ENCODE measurements around the gene PANK3.
"Not testable (repeated sequence)": the region's sequence is repeated elsewhere in the genome, so short reads cannot be mapped to it uniquely, and the experiment has no call there.

PANK3 gene

DNA sequence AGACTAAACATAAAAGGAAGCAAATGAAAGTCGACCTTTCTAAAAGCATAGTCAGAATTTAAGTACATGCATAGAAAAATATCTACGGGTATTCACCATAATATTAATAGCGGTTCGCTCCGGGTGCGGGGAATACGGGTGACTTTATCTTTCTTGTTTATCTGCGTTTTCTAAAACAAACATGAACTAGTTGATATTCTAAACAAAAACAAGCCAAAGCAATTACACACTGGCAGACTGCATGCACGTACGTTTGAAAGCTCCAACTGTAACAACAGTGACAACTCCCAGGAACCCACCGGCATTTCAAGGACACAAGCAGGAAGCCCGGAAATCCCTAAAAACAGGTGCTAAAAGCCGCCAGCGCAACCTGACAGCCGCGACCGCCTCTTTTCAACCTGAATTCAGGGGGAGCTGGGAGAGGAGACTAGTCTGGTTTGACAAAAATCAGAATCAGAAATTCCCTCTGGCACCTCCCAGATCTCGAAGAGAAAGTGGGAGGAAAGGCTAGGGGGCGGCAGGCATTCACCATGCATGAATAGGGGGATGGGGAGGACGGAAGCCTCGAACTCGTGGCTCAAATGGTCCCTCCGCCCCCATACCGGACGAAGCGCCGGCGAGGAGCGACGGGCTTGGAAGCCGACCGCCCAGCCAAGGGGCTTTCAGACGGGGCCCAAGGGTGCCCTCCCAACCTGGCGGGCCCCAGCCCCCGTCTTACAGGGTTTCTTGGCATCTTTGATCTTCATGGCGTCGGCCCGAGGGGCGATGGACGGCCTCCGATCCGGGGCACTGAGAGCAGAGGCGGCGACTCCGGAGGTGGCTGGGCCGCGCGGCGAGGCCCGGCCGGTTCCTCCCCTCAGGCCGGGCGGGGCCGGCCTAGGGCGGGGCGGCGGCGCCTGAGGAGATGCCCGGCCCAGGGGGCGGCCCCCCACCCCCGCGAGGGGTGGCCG lies at the start of gene PANK3:
TSS of gene PANK3 (minus strand) at position 831 of the 950 bp plus-strand sequence. CDS start at position 746, 85 bp downstream.
- peak; percentile 95 for DNase-seq (ENCODE audit: low spot score)

DNA sequence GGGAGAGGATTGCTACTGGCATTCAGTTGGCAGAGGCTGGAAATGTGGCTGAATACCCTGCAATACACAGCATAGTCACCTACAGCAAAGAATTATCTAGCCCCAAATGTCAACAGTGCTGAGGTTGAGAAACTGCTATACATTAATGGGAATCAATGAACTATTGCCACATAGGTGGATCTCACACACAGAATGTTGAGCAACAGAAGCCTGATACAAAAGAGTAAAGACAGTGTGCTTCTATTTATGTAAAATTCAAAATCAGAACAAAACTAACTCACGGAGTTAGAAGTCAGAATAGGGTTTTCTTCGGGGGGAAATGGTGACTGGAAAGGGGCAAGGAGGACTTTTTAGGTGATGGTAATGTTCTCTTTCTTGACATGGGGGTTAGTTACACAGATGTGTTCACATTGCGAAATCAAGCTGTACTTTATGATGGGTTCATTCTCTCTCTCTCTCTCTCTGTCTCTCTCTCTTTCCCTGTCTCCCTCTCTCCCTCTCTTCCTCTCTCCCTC lies 45.7 kb upstream of the PANK3 start:
- no peak for DNase-seq (ENCODE audit: low spot score)

- DNase-seq (ENCODE audit: low spot score) = no peak
These were observed 41.6 kb upstream of the PANK3 start for GRCh38 chr5:168620807-168621206.

GRCh38 chr5:168614661-168615060 lies 35.5 kb upstream of the PANK3 start:
- no peak for DNase-seq (ENCODE audit: low spot score)

DNA sequence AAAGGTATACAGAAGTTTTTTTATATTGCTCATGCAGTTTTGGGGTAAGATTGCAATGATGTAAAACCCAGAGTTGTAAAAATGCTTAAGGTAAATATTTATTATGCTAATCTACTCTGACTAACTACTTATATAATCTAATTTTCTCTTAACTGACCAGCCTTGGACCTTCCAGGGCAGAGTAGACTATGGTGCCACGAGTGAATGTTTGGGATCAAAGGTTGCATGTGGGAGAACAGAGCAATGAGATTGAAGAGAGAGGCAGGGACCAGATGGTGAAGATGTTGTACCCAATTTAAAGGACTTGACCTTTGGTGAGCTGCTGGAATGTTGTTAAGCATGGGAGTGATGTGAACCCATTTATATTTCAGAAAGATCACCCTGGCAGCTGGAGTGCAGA lies 34.8 kb upstream of the PANK3 start:
- no peak for DNase-seq (ENCODE audit: low spot score)

DNA sequence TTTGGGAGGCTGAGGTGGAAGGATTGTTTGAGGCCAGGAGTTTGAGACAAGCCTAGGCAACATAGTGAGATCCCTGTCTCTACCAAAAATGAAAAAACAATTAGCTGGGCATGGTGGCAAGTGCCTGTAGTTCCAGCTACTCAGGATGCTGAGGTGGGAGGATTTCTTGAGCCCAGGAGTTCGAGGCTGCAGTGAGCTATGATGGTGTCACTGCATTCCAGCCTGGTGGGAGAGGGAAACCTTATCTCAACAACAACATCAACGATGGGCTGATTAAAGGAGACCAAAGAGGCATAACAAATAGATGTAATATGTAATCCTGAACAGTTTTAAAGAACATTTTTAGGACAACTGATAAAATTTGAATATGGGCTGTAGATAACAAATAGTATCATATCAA lies 34.2 kb upstream of the PANK3 start:
- no peak for DNase-seq (ENCODE audit: low spot score)

- DNase-seq (ENCODE audit: low spot score) = no peak
These were observed 33.8 kb upstream of the PANK3 start for GRCh38 chr5:168612996-168613395.

DNA sequence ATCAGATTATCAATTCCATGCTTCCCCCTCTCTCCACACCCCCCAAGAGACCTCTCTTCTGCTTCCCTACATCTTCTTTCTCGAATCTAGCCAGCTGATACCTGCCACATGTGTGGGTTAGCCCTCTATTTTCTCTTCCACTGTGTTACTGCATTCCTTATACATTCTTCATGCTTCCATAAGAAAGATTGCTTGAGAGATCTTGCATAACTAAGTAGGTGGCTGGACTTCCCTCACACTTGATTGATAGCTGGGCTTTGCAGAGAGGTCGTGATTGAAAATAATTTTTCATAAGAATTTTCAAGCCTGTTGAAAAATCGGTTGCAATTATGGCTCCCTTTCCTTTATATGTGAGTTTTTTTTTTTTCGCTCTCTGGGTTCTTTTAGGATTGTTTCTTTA lies 33.0 kb upstream of the PANK3 start:
- no peak for DNase-seq (ENCODE audit: low spot score)

DNA sequence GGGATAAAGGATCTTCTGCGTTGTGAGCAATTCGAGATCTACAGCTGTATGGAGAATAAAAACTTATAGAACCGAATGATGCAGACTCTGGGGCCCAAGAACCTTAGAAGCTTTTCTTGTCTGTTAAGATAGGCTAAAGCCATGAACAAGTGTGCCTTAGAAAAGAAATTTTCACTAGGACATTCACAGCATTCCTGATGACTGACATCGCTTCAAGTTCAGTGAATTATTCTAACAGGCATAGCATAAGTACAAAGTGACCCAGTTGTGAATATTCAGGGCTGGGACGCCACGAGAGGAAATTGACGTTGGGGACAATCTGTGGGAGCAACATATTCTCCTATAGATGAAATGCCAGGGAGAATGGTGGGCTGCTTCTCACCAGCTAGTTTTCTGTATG lies 32.0 kb upstream of the PANK3 start:
- DNase-seq (ENCODE audit: low spot score) = no peak

DNA sequence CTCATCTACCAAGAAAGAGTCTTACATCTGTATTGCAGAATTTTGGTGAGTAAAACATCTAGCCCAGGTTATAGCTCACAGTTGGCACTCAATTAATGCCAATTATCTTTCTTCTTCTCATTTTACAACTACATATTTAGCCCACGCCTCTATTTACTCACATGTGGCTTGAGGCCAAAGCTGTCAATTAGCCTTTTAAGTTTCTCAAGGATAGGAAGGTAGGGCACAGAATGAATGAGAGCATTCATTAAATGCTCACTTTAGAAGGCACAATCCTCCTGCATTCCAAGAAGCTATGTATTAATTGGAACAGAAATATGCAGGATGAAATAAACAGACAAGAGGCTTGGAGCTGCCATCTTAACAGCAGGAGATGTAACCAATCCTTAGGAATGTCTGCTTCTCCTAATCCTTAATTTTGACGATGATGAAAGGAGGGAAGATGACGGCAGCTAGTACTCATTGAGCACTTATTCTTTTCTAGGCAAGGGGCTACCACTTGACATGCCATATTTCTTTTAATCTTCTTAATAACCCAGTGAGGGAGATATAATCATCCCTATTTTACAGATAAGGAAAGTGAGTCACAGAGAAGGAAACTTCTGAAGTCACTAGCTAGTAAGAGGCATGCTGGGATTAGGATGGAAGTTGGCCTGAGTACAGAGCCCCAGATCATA lies 30.8 kb upstream of the PANK3 start:
- no peak for DNase-seq (ENCODE audit: low spot score)

GRCh38 chr5:168608821-168609220 lies 29.7 kb upstream of the PANK3 start:
- no peak for DNase-seq (ENCODE audit: low spot score)

DNA sequence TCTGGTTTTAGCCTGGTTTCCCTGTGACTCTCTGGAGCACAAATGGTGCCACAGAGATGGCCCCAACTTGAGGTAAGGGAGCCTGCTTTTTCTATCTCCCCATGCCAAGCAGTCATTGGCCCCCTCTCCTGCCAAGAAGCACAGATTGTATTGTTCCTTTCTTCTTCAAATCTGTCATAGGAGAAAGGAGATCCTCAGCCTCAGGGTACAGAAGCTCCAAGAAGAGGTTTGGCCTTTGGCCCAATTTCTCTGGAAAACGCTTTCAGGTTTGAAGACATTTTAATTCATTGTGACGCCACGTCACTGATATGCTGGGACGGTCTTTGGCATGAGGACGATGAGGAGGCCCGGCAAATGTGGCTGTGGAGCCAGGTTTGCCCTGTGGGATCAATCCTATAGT lies 29.2 kb upstream of the PANK3 start:
- DNase-seq (ENCODE audit: low spot score) = no peak

- no peak for DNase-seq (ENCODE audit: low spot score)
These were observed 28.8 kb upstream of the PANK3 start for GRCh38 chr5:168607946-168608345.

GRCh38 chr5:168606562-168606961 lies 27.4 kb upstream of the PANK3 start:
- no peak for DNase-seq (ENCODE audit: low spot score)

DNA sequence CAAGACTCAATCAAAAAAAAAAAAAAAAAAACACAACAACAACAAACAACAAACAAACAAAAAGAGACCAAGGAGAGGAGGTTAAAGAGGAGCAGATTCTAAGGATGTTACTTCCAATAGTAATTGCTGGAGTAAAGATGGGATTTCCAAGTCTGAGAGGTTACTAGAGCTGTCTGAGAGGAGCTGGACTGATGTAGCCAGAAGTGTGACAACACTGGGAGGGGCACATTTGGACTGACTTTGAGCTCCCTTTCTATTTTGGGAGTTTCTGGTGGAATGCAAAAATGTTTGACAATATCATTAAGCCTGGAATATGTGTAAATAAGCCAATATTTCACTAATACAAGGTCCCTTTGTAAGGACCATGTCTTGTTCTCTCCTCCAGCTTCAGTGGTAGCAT lies 25.3 kb upstream of the PANK3 start:
- DNase-seq (ENCODE audit: low spot score) = peak; percentile 29

DNA sequence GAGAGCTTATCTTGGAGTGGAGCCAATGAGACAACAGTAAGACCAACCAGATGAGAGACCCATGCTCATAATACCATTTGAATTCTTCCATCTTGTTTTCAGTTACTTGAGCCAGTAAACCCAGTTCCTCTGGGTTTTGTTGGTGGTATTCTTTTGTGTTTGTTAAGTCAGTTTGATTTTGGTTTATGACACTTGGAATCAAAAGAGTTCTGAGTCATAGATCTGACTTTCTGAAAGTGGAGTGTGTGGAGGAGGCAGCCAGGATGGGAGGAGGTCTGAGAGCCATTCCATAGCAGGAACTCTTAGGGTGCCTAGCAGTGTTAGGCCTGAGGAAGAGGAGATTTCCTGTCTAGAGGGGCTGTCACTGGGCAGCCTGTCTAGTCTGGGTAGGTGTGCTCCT lies 24.6 kb upstream of the PANK3 start:
- DNase-seq (ENCODE audit: low spot score) = peak; percentile 44

GRCh38 chr5:168602517-168602916 lies 23.3 kb upstream of the PANK3 start:
- DNase-seq (ENCODE audit: low spot score) = no peak

DNA sequence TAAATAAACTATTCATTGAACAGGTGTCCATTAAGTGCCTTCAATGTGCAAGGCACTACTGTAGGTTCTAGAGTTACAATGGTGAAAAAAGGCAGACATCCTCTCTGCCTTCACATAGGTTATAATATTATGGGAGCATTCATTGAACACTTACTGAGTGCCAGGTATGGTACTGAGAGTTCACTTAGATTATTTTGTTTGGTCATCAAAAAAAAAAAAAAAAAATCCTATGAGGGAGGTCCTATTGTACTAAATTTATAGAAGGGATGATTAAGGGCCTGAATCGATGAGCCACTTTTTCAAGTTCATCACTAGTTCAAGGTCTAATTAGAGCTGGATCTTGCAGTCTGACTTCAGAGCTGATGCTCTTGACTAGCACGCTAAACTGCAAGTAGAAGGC lies 22.8 kb upstream of the PANK3 start:
- DNase-seq (ENCODE audit: low spot score) = no peak

DNA sequence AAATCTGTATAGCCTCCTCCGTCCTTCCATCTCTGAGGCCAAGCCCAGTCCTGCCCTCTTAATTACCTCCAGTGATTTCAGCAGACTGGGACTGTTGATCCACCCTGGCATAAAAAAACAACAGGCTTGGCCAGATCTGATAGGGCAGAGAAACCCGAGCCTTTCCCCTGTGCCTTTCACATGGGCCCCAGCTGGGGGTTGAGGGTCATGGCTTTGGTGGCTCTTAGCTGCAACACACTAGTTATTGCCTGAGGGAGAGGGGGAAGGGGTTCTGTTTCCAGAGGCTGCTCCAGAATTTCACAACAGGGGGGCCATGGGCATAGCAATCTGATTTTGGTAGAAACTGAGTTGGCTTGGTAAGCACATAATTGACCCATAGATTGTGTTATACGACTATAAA lies 21.2 kb upstream of the PANK3 start:
- no peak for DNase-seq (ENCODE audit: low spot score)

- DNase-seq (ENCODE audit: low spot score) = no peak
These were observed 20.7 kb upstream of the PANK3 start for GRCh38 chr5:168599826-168600225.

DNA sequence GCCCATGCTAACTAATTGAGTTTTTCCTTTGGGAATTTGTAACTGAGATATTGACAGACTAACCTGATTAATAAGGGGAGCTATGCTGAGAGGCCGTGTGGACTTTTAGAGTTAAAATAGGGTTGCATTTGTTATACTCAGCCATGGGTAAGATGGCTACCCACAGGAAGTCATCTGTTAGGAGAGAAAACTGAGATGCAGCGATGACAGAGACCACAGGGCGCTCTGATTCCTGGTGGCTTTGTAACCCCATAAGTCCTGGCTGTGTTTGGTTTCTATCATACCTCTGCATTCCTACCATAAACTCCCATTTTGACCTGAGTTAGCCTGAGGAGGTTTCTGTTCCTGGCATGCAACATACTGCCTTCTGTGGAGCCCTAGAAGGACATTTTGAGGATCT lies 19.5 kb upstream of the PANK3 start:
- DNase-seq (ENCODE audit: low spot score) = no peak

DNA sequence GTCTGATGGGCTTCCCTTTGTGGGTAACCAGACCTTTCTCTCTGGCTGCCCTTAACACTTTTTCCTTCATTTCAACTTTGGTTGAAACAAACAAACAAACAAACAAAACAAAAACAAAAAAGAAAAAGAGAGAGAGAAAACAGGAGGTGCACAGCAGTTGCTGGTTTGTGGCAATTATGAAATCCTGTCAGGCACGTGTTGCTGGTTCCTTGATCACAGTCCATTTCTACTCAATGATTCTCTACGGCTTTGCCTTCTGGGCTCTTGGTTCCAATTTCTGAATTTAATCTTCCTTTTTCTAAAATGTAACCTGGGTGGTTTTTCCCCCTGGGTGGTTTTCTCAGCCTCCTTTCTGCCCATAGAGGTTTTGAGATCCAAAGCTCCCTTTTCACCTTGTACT lies 17.8 kb upstream of the PANK3 start:
- no peak for DNase-seq (ENCODE audit: low spot score)

DNA sequence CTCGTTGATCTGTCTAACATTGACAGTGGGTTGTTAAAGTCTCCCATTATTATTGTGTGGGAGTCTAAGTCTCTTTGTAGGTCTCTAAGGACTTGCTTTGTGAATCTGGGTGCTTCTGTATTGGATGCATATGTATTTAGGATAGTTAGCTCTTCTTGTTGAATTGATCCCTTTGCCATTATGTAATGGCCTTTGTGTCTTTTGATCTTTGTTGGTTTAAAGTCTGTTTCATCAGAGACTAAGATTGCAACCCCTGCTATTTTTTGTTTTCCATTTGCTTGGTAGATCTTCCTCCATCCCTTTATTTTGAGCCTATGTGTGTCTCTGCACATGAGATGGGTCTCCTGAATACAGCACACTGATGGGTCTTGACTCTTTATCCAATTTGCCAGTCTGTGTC lies 17.0 kb upstream of the PANK3 start:
- DNase-seq (ENCODE audit: low spot score) = not testable (repeated sequence)

All from AG20443 (cell line).